ENCODE results near the gene PPP2R3C.
"Not testable (repeated sequence)": the region's sequence is repeated elsewhere in the genome, so short reads cannot be mapped to it uniquely, and the experiment has no call there.

The PPP2R3C gene

GRCh38 chr14:35046751-35047536 is 74.8 kb downstream of the PPP2R3C start:
- peak; percentile 62 for DNase-seq (ENCODE audit: low read depth)
- H3K4me3 ChIP-seq (ENCODE audit: low read length): peak overlapping the region; percentile 83
- TF ChIP-seq, protein P1, sequence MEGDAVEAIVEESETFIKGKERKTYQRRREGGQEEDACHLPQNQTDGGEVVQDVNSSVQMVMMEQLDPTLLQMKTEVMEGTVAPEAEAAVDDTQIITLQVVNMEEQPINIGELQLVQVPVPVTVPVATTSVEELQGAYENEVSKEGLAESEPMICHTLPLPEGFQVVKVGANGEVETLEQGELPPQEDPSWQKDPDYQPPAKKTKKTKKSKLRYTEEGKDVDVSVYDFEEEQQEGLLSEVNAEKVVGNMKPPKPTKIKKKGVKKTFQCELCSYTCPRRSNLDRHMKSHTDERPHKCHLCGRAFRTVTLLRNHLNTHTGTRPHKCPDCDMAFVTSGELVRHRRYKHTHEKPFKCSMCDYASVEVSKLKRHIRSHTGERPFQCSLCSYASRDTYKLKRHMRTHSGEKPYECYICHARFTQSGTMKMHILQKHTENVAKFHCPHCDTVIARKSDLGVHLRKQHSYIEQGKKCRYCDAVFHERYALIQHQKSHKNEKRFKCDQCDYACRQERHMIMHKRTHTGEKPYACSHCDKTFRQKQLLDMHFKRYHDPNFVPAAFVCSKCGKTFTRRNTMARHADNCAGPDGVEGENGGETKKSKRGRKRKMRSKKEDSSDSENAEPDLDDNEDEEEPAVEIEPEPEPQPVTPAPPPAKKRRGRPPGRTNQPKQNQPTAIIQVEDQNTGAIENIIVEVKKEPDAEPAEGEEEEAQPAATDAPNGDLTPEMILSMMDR (IDR thresholded peaks at IDR 0.05; ENCODE audit: insufficient read depth, low read depth, low read length, missing control alignments): no peak

GRCh38 chr14:35046048-35046750 is 75.6 kb downstream of the PPP2R3C start, which contains the start of gene FAM177A1:
Gene FAM177A1, plus strand, starts transcription at chr14:35046272. Its CDS starts 192 bp downstream, at chr14:35046464.
- H3K4me3 ChIP-seq (ENCODE audit: low read length): peak within 1 kb of the TSS; percentile 83
- TF ChIP-seq, protein P1 (IDR thresholded peaks at IDR 0.05; ENCODE audit: insufficient read depth, low read depth, low read length, missing control alignments): peak; percentile 5
- DNase-seq (ENCODE audit: low read depth): peak; percentile 99

- TF ChIP-seq, protein P1 (IDR thresholded peaks at IDR 0.05; ENCODE audit: insufficient read depth, low read depth, low read length, missing control alignments): no peak
- no peak for DNase-seq (ENCODE audit: low read depth)
- peak overlapping the region; percentile 54 for H3K4me3 ChIP-seq (ENCODE audit: low read length)
These were observed 76.1 kb downstream of the PPP2R3C start for GRCh38 chr14:35045798-35046047.

- DNase-seq (ENCODE audit: low read depth): peak; percentile 29
- TF ChIP-seq, protein P1 (IDR thresholded peaks at IDR 0.05; ENCODE audit: insufficient read depth, low read depth, low read length, missing control alignments): no peak
- H3K4me3 ChIP-seq (ENCODE audit: low read length): peak overlapping the region; percentile 54
These were observed 76.6 kb downstream of the PPP2R3C start for GRCh38 chr14:35044939-35045797.

- no peak overlapping the region for H3K4me3 ChIP-seq (ENCODE audit: low read length)
- TF ChIP-seq, protein P1 (IDR thresholded peaks at IDR 0.05; ENCODE audit: insufficient read depth, low read depth, low read length, missing control alignments): no peak
- DNase-seq (ENCODE audit: low read depth): no peak
These were observed 78.7 kb downstream of the PPP2R3C start for GRCh38 chr14:35043046-35043445.

DNA sequence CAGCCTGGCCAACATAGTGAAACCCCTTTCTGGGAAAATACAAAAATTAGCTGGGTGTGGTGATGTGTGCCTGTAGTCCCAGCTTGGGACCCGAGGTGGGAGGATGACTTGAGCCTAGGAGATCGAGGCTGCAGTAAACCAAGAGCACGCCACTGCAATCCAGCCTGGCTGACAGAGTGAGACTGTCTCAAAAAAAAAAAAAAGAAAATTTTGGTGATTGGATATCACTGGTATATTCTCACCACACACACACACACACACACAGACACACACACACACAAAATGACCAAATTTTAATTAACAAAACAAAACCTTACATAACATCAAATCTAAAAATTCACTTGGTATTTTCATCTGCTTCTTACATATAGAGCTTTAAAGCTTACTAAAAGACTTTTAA is 79.2 kb downstream of the PPP2R3C start:
- TF ChIP-seq, protein P1 (IDR thresholded peaks at IDR 0.05; ENCODE audit: insufficient read depth, low read depth, low read length, missing control alignments): no peak
- DNase-seq (ENCODE audit: low read depth): no peak
- H3K4me3 ChIP-seq (ENCODE audit: low read length): no peak overlapping the region

DNA sequence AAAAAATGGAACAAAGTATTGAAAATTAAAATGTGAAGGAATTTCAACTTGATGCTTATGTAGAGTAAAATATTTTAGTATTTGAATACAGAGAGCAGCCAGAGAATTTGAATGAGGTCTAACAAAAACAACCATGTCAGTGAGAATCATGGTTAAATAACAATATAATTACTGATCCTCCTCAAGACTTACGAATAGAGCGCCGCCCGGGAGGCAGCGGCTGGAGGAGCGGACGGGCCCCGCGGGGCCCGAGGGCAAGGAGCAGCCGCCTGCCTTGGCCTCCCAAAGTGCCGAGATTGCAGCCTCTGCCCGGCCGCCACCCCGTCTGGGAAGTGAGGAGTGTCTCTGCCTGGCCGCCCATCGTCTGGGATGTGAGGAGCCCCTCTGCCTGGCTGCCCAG is 83.5 kb downstream of the PPP2R3C start:
- not testable (repeated sequence) for DNase-seq (ENCODE audit: low read depth)

More for the DNA sequence above, 83.5 kb downstream of the PPP2R3C start:
- H3K4me3 ChIP-seq (ENCODE audit: low read length): not testable (repeated sequence)

Data from epithelial cell of esophagus (primary cell).